SK-N-SH treated with all-trans-retinoic acid at 6 μM for 48 hours (cell line): Measurements from ENCODE around the gene PRF1.

Experiments used
- ISL1 ChIP-seq: fragments of 250-450 bp; sonication (Bioruptor Pico); IDR thresholded peaks from 2 replicates; pipeline ENCODE4 v2.1.2; 2022; ENCODE audit warnings: mild to moderate bottlenecking, moderate library complexity
- RARB ChIP-seq: fragments of 250-450 bp; sonication (Bioruptor Pico); IDR thresholded peaks from 2 replicates; pipeline ENCODE4 v1.8.0; 2021; ENCODE audit warnings: mild to moderate bottlenecking, moderate library complexity
- TOX ChIP-seq: fragments of 250-450 bp; sonication (Bioruptor Pico); IDR thresholded peaks from 2 replicates; pipeline ENCODE4 v1.8.0; 2021; ENCODE audit warnings: mild to moderate bottlenecking, moderate library complexity, borderline replicate concordance
- TF ChIP-seq, protein P1 (sequence below): fragments of 250-450 bp; sonication (Bioruptor Pico); IDR thresholded peaks from 2 replicates; pipeline ENCODE4 v1.8.0; 2020; ENCODE audit warnings: mild to moderate bottlenecking, moderate library complexity, borderline replicate concordance
- TF ChIP-seq, protein P2 (sequence below): fragments of 250-450 bp; sonication (Bioruptor Pico); IDR thresholded peaks from 2 replicates; pipeline ENCODE4 v1.5.0; 2020; ENCODE audit warnings: mild to moderate bottlenecking, moderate library complexity

DNA sequence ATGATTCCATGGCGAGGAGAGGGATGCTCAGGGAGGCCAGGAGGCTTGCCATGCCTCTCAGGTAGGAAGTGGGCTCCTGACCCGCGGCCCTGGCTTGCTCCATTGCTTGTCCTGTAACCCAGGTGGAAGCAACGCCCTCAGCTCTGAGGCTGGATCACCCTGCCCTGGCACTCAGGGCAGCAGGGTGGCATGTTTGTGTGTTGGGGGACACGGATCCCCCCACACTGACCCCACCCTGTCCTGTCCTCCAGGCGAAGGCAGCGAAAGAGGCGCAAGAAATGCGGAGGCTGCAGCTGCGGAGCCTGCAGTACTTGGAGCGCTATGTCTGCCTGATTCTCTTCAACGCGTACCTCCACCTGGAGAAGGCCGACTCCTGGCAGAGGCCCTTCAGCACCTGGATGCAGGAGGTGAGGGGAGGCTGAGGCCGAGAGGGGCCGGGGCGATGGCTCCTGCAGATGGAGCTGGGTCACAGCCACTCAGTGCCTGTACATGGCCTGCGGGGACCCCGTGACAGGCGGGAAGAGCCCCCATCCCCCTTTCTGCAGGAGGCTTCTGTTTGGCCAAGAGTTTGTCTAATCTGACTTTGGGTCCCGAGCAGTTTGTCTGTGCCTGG, 38.3 kb downstream of the PRF1 start:
- no peak for TF ChIP-seq RARB
- TF ChIP-seq, protein P1, sequence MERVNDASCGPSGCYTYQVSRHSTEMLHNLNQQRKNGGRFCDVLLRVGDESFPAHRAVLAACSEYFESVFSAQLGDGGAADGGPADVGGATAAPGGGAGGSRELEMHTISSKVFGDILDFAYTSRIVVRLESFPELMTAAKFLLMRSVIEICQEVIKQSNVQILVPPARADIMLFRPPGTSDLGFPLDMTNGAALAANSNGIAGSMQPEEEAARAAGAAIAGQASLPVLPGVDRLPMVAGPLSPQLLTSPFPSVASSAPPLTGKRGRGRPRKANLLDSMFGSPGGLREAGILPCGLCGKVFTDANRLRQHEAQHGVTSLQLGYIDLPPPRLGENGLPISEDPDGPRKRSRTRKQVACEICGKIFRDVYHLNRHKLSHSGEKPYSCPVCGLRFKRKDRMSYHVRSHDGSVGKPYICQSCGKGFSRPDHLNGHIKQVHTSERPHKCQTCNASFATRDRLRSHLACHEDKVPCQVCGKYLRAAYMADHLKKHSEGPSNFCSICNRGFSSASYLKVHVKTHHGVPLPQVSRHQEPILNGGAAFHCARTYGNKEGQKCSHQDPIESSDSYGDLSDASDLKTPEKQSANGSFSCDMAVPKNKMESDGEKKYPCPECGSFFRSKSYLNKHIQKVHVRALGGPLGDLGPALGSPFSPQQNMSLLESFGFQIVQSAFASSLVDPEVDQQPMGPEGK = no peak
- no peak for TF ChIP-seq ISL1 (CRISPR knock-in tag)
- TF ChIP-seq, protein P2, sequence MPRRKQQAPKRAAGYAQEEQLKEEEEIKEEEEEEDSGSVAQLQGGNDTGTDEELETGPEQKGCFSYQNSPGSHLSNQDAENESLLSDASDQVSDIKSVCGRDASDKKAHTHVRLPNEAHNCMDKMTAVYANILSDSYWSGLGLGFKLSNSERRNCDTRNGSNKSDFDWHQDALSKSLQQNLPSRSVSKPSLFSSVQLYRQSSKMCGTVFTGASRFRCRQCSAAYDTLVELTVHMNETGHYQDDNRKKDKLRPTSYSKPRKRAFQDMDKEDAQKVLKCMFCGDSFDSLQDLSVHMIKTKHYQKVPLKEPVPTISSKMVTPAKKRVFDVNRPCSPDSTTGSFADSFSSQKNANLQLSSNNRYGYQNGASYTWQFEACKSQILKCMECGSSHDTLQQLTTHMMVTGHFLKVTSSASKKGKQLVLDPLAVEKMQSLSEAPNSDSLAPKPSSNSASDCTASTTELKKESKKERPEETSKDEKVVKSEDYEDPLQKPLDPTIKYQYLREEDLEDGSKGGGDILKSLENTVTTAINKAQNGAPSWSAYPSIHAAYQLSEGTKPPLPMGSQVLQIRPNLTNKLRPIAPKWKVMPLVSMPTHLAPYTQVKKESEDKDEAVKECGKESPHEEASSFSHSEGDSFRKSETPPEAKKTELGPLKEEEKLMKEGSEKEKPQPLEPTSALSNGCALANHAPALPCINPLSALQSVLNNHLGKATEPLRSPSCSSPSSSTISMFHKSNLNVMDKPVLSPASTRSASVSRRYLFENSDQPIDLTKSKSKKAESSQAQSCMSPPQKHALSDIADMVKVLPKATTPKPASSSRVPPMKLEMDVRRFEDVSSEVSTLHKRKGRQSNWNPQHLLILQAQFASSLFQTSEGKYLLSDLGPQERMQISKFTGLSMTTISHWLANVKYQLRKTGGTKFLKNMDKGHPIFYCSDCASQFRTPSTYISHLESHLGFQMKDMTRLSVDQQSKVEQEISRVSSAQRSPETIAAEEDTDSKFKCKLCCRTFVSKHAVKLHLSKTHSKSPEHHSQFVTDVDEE (CRISPR knock-in tag) = no peak
- no peak for TF ChIP-seq TOX (CRISPR knock-in tag)
